Caco-2 (cell line): ENCODE data around the gene FREM3. TPM values are rescaled to one million over a fixed set of nuclear protein-coding genes. Genes with fewer than 3 reads are reported as not detected.

Experiments used
- BruUV-seq: library from RNA; stranded (reverse); fragments of 400-500 nt; replicated peaks from 2 replicates; lab custom pipeline; 2021; lab: Mats Ljungman, UMichigan
- CTCF ChIA-PET: fragments of 300-600 bp; sonication (Branson Sonifier 250); formaldehyde crosslinking; loops from one replicate; lab custom pipeline; 2022; ENCODE audit warnings: antibody characterized with exemption; lab: Charles Lee
- POLR2A ChIA-PET: fragments of 300-600 bp; sonication (Branson Sonifier 250); formaldehyde crosslinking; loops from one replicate; lab custom pipeline; 2022; ENCODE audit warnings: antibody characterized with exemption; lab: Charles Lee
- DNase-seq, 2 experiments: peaks; one replicate each; pipeline versions ENCODE4 v3.0.0 to v3.0.0-alpha.2; 2020 to 2022
- H3K27me3 ChIP-seq: replicated peaks from 2 replicates; pipeline ENCODE4 v1.6.0; 2011; ENCODE audit warnings: low read length; ENCODE audit not compliant: control insufficient read depth, insufficient read depth
- H3K36me3 ChIP-seq: 2 replicates; pipeline ENCODE4 v1.5.1; 2011; ENCODE audit warnings: low read length; ENCODE audit not compliant: control insufficient read depth, insufficient read depth
- H3K4me1 ChIP-seq: fragments of 250-450 bp; sonication (Bioruptor Pico); 2 replicates; pipeline ENCODE4 v1.5.1; 2020; ENCODE audit warnings: mild to moderate bottlenecking
- H3K4me3 ChIP-seq: 2 replicates; pipeline ENCODE4 v1.5.1; 2011; ENCODE audit warnings: low read depth, mild to moderate bottlenecking, control low read depth, low read length
- H3K9me3 ChIP-seq: fragments of 250-450 bp; sonication (Bioruptor Pico); 2 replicates; pipeline ENCODE4 v1.5.1; 2020; ENCODE audit warnings: mild to moderate bottlenecking, moderate library complexity
- H3K27ac Mint-ChIP-seq: one replicate; pipeline ENCODE4 v1.8.0; 2022; ENCODE audit warnings: mixed read lengths; ENCODE audit not compliant: unreplicated experiment
- H3K27me3 Mint-ChIP-seq: one replicate; pipeline ENCODE4 v1.8.0; 2022; ENCODE audit warnings: mixed read lengths; ENCODE audit not compliant: insufficient read depth, unreplicated experiment
- H3K36me3 Mint-ChIP-seq: one replicate; pipeline ENCODE4 v1.8.0; 2022; ENCODE audit warnings: mild to moderate bottlenecking, mixed read lengths; ENCODE audit not compliant: insufficient read depth, unreplicated experiment
- H3K4me1 Mint-ChIP-seq: one replicate; pipeline ENCODE4 v1.8.0; 2022; ENCODE audit warnings: low read depth, mixed read lengths; ENCODE audit not compliant: unreplicated experiment
- H3K4me3 Mint-ChIP-seq: one replicate; pipeline ENCODE4 v1.8.0; 2022; ENCODE audit warnings: mild to moderate bottlenecking, moderate library complexity, mixed read lengths; ENCODE audit not compliant: unreplicated experiment
- H3K9me3 Mint-ChIP-seq: one replicate; pipeline ENCODE4 v1.8.0; 2022; ENCODE audit warnings: mixed read lengths; ENCODE audit not compliant: unreplicated experiment
- CTCF ChIP-seq, 2 experiments: fragments of 200-600 bp in 1 of 2; IDR thresholded peaks; 1 replicate in 1 of 2; 2 replicates in 1 of 2; pipeline versions ENCODE4 v1.5.1 to v1.8.0; 2011 to 2022; ENCODE audit warnings: antibody characterized with exemption in 1 of 2, control low read depth in 1 of 2, inconsistent platforms in 1 of 2, low read depth in 1 of 2, low read length in 1 of 2, mild to moderate bottlenecking in 1 of 2, moderate library complexity in 1 of 2; ENCODE audit not compliant: insufficient read depth in 1 of 2, severe bottlenecking in 1 of 2, unreplicated experiment in 1 of 2
- intact Hi-C: fragments of 100-400 bp; cut with micrococcal nuclease; formaldehyde crosslinking; loops from one replicate; pipeline ENCODE4 v1.10.0; 2022; ENCODE audit not compliant: unreplicated experiment
- total RNA-seq: library from RNA; stranded (reverse); gene quantifications from 2 replicates; pipeline ENCODE4 v1.2.3, GENCODE V29; 2022

Gene FREM3
- total RNA-seq, 1 experiment from 2014 or later = not detected

- H3K27me3 ChIP-seq = no peaks in the 10 kb centered on the region
- no peak overlapping the region for H3K4me3 ChIP-seq
- no peaks in the 10 kb centered on the region for H3K36me3 ChIP-seq
- POLR2A ChIA-PET = no interaction called here
- H3K9me3 ChIP-seq = no peaks in the 10 kb centered on the region
- intact Hi-C loops = loop anchor here (5.0 kb wide), 1 partner anchor 147 kb away; the partner anchor contains the start of gene FREM3
- no peaks in the 10 kb centered on the region for H3K4me1 ChIP-seq
- peaks cover 38% of the 10 kb centered on the region for H3K36me3 Mint-ChIP-seq
- no peak overlapping the region for H3K4me3 Mint-ChIP-seq
- BruUV-seq = no TSS peak
- H3K4me1 Mint-ChIP-seq = peaks cover 6% of the 10 kb centered on the region
- H3K27me3 Mint-ChIP-seq = no peaks in the 10 kb centered on the region
- H3K27ac Mint-ChIP-seq = no peak overlapping the region
- CTCF ChIA-PET = no interaction called here
- DNase-seq = no peak
- no peak for TF ChIP-seq CTCF (IDR thresholded peaks at IDR 0.05; ENCODE audit: insufficient read depth in 1 of 2, low read depth in 1 of 2, low read length in 1 of 2, severe bottlenecking in 1 of 2, unreplicated experiment in 1 of 2)
- no peaks in the 10 kb centered on the region for H3K9me3 Mint-ChIP-seq
Measured at GRCh38 chr4:143554728-143555597, 145.5 kb downstream of the FREM3 start.

- intact Hi-C loops = no loop called here
- CTCF ChIA-PET = interaction anchor here (0.6 kb wide), 1 partner anchor 9 kb away, joined by 4 read pairs; no protein-coding TSS in a partner anchor
Measured at GRCh38 chr4:143549928-143550327, 150.5 kb downstream of the FREM3 start.

GRCh38 chr4:143539670-143540023 lies 160.8 kb downstream of the FREM3 start:
- no peak overlapping the region for H3K27ac Mint-ChIP-seq
- no peaks in the 10 kb centered on the region for H3K27me3 Mint-ChIP-seq
- Histone ChIP-seq H3K4me3 (no peak overlapping the region), H3K9me3 (peaks cover 4% of the 10 kb centered on the region; the same call in 1 of the 2 replicates), H3K27me3 (no peaks in the 10 kb centered on the region), H3K36me3 (no peaks in the 10 kb centered on the region), H3K4me1 (no peaks in the 10 kb centered on the region)
- BruUV-seq = no TSS peak
- intact Hi-C loops = no loop called here
- ChIA-PET CTCF (no interaction called here), POLR2A (no interaction called here)
- no peaks in the 10 kb centered on the region for H3K9me3 Mint-ChIP-seq
- TF ChIP-seq CTCF (IDR thresholded peaks at IDR 0.05; ENCODE audit: insufficient read depth in 1 of 2, low read depth in 1 of 2, low read length in 1 of 2, severe bottlenecking in 1 of 2, unreplicated experiment in 1 of 2) = no peak
- H3K36me3 Mint-ChIP-seq = peaks cover 86% of the 10 kb centered on the region
- H3K4me1 Mint-ChIP-seq = no peaks in the 10 kb centered on the region
- H3K4me3 Mint-ChIP-seq = no peak overlapping the region
- no peak for DNase-seq

More at GRCh38 chr4:143549928-143550327, 150.5 kb downstream of the FREM3 start:
- Histone ChIP-seq H3K9me3 (no peaks in the 10 kb centered on the region), H3K27me3 (no peaks in the 10 kb centered on the region), H3K36me3 (no peaks in the 10 kb centered on the region; the same call in none of the 2 replicates), H3K4me1 (no peaks in the 10 kb centered on the region), H3K4me3 (no peak overlapping the region)
- no TSS peak for BruUV-seq
- DNase-seq = no peak
- H3K27ac Mint-ChIP-seq = no peak overlapping the region
- POLR2A ChIA-PET = no interaction called here
- H3K4me3 Mint-ChIP-seq = no peak overlapping the region
- TF ChIP-seq CTCF (IDR thresholded peaks at IDR 0.05; ENCODE audit: insufficient read depth in 1 of 2, low read depth in 1 of 2, low read length in 1 of 2, severe bottlenecking in 1 of 2, unreplicated experiment in 1 of 2) = no peak
- H3K36me3 Mint-ChIP-seq = peaks cover 72% of the 10 kb centered on the region
- H3K9me3 Mint-ChIP-seq = no peaks in the 10 kb centered on the region
- H3K4me1 Mint-ChIP-seq = peaks cover 6% of the 10 kb centered on the region
- no peaks in the 10 kb centered on the region for H3K27me3 Mint-ChIP-seq
